Measurements from ENCODE around the gene PSORS1C2.
"Not testable (repeated sequence)": the region's sequence is repeated elsewhere in the genome, so short reads cannot be mapped to it uniquely, and the experiment has no call there.

Gene PSORS1C2

GRCh38 chr6:31165064-31165832, 26.4 kb upstream of the PSORS1C2 start:
- DNase-seq = not testable (repeated sequence)

- DNase-seq = not testable (repeated sequence)
Measured at GRCh38 chr6:31164475-31165063, 25.7 kb upstream of the PSORS1C2 start.

- no peak for DNase-seq
Measured at GRCh38 chr6:31163922-31164321, 25.1 kb upstream of the PSORS1C2 start.

- no peak for DNase-seq
Measured at GRCh38 chr6:31162463-31163165, 23.7 kb upstream of the PSORS1C2 start.

- no peak for DNase-seq
Measured at GRCh38 chr6:31161216-31162126, 22.6 kb upstream of the PSORS1C2 start.

GRCh38 chr6:31158863-31159855, 20.3 kb upstream of the PSORS1C2 start:
- DNase-seq = no peak

- DNase-seq = peak; percentile 93
Measured at GRCh38 chr6:31158140-31158862, 19.4 kb upstream of the PSORS1C2 start, which contains the start of gene TCF19. Gene TCF19, plus strand, starts transcription at chr6:31158589. Its CDS starts 881 bp downstream, at chr6:31159470.

GRCh38 chr6:31157513-31158139, 18.8 kb upstream of the PSORS1C2 start, which contains the start of gene CCHCR1:
Gene CCHCR1, minus strand, starts transcription at chr6:31157802. Its CDS starts 202 bp downstream, at chr6:31157600.
- no peak for DNase-seq

GRCh38 chr6:31156641-31157040, 17.8 kb upstream of the PSORS1C2 start:
- DNase-seq = no peak

- no peak for DNase-seq
Measured at GRCh38 chr6:31154436-31154835, 15.6 kb upstream of the PSORS1C2 start.

- DNase-seq = no peak
Measured at GRCh38 chr6:31152781-31153180, 13.9 kb upstream of the PSORS1C2 start.

- DNase-seq = no peak
Measured at GRCh38 chr6:31149827-31150447, 11.1 kb upstream of the PSORS1C2 start.

GRCh38 chr6:31145386-31145785, 6.5 kb upstream of the PSORS1C2 start:
- DNase-seq = no peak

- no peak for DNase-seq
Measured at GRCh38 chr6:31144970-31145340, 6.1 kb upstream of the PSORS1C2 start.

- DNase-seq = no peak
Measured at GRCh38 chr6:31144296-31144969, 5.6 kb upstream of the PSORS1C2 start.

GRCh38 chr6:31143148-31143547, 4.3 kb upstream of the PSORS1C2 start:
- DNase-seq = no peak

- no peak for DNase-seq
Measured at GRCh38 chr6:31142361-31142761, 3.5 kb upstream of the PSORS1C2 start.

GRCh38 chr6:31140643-31141042, 1.8 kb upstream of the PSORS1C2 start:
- DNase-seq = no peak

GRCh38 chr6:31139599-31139998, 733 bp upstream of the PSORS1C2 start:
- no peak for DNase-seq
